Loucy (cell line): ENCODE results near the gene IL22RA2.

ENCODE experiments used
- H2AFZ ChIP-seq: fragments of 200-600 bp; sonication (generic); 2 replicates; pipeline ENCODE4 v1.6.0; 2016; ENCODE audit warnings: antibody characterized with exemption, mild to moderate bottlenecking, low read length, moderate library complexity
- H3F3A ChIP-seq: fragments of 200-600 bp; 2 replicates; pipeline ENCODE4 v1.6.0; 2016; ENCODE audit warnings: antibody characterized with exemption, low read depth, mild to moderate bottlenecking
- H3K27me3 ChIP-seq: fragments of 200-600 bp; sonication (generic); 2 replicates; pipeline ENCODE4 v1.6.1; 2014; ENCODE audit warnings: low read length, mild to moderate bottlenecking; ENCODE audit not compliant: insufficient read depth, poor library complexity, severe bottlenecking
- H3K36me3 ChIP-seq: fragments of 200-600 bp; sonication (generic); 2 replicates; pipeline ENCODE4 v1.6.1; 2016; ENCODE audit warnings: low read length; ENCODE audit not compliant: insufficient read depth
- H3K4me1 ChIP-seq: fragments of 200-600 bp; sonication (generic); 2 replicates; pipeline ENCODE4 v1.5.1; 2014; ENCODE audit warnings: low read length, mild to moderate bottlenecking; ENCODE audit not compliant: insufficient read depth, poor library complexity, severe bottlenecking
- H3K4me2 ChIP-seq: fragments of 200-600 bp; sonication (generic); 2 replicates; pipeline ENCODE4 v1.6.0; 2014; ENCODE audit warnings: antibody characterized with exemption, low read length, low read depth, mild to moderate bottlenecking; ENCODE audit not compliant: poor library complexity, severe bottlenecking
- H3K4me3 ChIP-seq: fragments of 200-600 bp; sonication (generic); 2 replicates; pipeline ENCODE4 v1.5.1; 2014; ENCODE audit warnings: low read length, mild to moderate bottlenecking, mixed read lengths; ENCODE audit not compliant: poor library complexity, severe bottlenecking
- H3K79me2 ChIP-seq: fragments of 200-600 bp; sonication (generic); 2 replicates; pipeline ENCODE4 v1.6.1; 2014; ENCODE audit warnings: low read length; ENCODE audit not compliant: insufficient read depth
- H3K9ac ChIP-seq: fragments of 200-600 bp; sonication (generic); 2 replicates; pipeline ENCODE4 v1.6.0; 2014; ENCODE audit warnings: mild to moderate bottlenecking, low read depth, low read length, moderate library complexity; ENCODE audit not compliant: poor library complexity, severe bottlenecking
- H3K9me2 ChIP-seq: fragments of 200-600 bp; sonication (generic); replicated peaks from 2 replicates; pipeline ENCODE4 v1.6.1; 2016; ENCODE audit warnings: low read depth, low read length, mixed read lengths
- H3K9me3 ChIP-seq: fragments of 200-600 bp; sonication (generic); 2 replicates; pipeline ENCODE4 v1.6.1; 2014; ENCODE audit warnings: mild to moderate bottlenecking, antibody characterized with exemption, low read length, low read depth; ENCODE audit not compliant: insufficient read depth
- H4K20me1 ChIP-seq: fragments of 200-600 bp; sonication (generic); 2 replicates; pipeline ENCODE4 v1.6.0; 2014; ENCODE audit warnings: antibody characterized with exemption, low read length, mild to moderate bottlenecking; ENCODE audit not compliant: insufficient read depth, poor library complexity, severe bottlenecking
- CTCF ChIP-seq: fragments of 200-600 bp; sonication (generic); conservative IDR thresholded peaks from 2 replicates; pipeline ENCODE4 v1.5.1; 2014; ENCODE audit warnings: mild to moderate bottlenecking, antibody characterized with exemption, low read length
- EZH2phosphoT487 ChIP-seq: fragments of 200-600 bp; IDR thresholded peaks from 2 replicates; pipeline ENCODE4 v1.6.1; 2018; ENCODE audit warnings: antibody characterized with exemption, mild to moderate bottlenecking, moderate library complexity, borderline replicate concordance

Gene IL22RA2

GRCh38 chr6:137192821-137193220 lies 19.4 kb upstream of the IL22RA2 start:
- no peaks in the 10 kb centered on the region for H3K79me2 ChIP-seq
- TF ChIP-seq CTCF (no peak), EZH2phosphoT487 (no peak)
- no peaks in the 10 kb centered on the region for H3K27me3 ChIP-seq
- H3K9me2 ChIP-seq: no peaks in the 10 kb centered on the region
- H3K4me3 ChIP-seq: no peak overlapping the region
- no peak overlapping the region for H2AFZ ChIP-seq
- H3K36me3 ChIP-seq: peaks cover under 1% of the 10 kb centered on the region; the same call in 1 of the 2 replicates
- no peak overlapping the region for H3K4me2 ChIP-seq
- peaks cover 4% of the 10 kb centered on the region for H3K4me1 ChIP-seq
- H3F3A ChIP-seq: no peaks in the 10 kb centered on the region
- H3K9ac ChIP-seq: no peak overlapping the region
- peaks cover 17% of the 10 kb centered on the region; the same call in 1 of the 2 replicates for H3K9me3 ChIP-seq
- no peaks in the 10 kb centered on the region for H4K20me1 ChIP-seq

- H3K4me2 ChIP-seq: no peak overlapping the region
- no peaks in the 10 kb centered on the region for H3K27me3 ChIP-seq
- no peak for TF ChIP-seq CTCF
- no peak for TF ChIP-seq EZH2phosphoT487
- H3K79me2 ChIP-seq: no peaks in the 10 kb centered on the region
- H3K4me3 ChIP-seq: no peak overlapping the region
- H4K20me1 ChIP-seq: no peaks in the 10 kb centered on the region
- no peak overlapping the region for H2AFZ ChIP-seq
- peaks cover 17% of the 10 kb centered on the region; the same call in 1 of the 2 replicates for H3K9me3 ChIP-seq
- H3K4me1 ChIP-seq: peaks cover 4% of the 10 kb centered on the region
- no peak overlapping the region for H3K9ac ChIP-seq
- H3F3A ChIP-seq: no peaks in the 10 kb centered on the region
- H3K9me2 ChIP-seq: no peaks in the 10 kb centered on the region
- H3K36me3 ChIP-seq: no peaks in the 10 kb centered on the region
These were observed 18.2 kb upstream of the IL22RA2 start for GRCh38 chr6:137191670-137192069.

DNA sequence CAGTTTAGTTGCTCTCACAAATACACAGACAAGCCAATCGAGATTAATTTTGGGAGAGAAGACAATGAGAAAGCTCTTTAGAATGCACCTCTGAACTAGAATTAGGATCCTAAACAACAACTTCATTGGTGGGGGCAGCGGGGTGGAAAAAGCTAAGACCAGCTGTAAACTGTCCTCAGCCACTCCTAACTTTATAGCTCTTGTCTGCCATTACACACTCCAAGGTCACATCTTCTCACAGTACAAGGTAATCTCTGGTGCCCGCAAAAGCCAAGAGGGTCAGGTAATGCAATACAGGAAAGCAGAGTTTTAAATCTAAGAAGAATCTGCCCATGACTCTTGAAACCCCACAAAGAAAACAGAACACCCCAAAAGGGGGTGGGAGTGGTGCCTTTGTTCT lies 17.8 kb upstream of the IL22RA2 start:
- H3K9me2 ChIP-seq: no peaks in the 10 kb centered on the region
- TF ChIP-seq EZH2phosphoT487 (no peak), CTCF (no peak)
- no peaks in the 10 kb centered on the region for H3F3A ChIP-seq
- H3K9ac ChIP-seq: no peak overlapping the region
- H3K9me3 ChIP-seq: peaks cover 17% of the 10 kb centered on the region; the same call in 1 of the 2 replicates
- no peak overlapping the region for H2AFZ ChIP-seq
- H3K27me3 ChIP-seq: no peaks in the 10 kb centered on the region
- H3K4me3 ChIP-seq: no peak overlapping the region
- H3K79me2 ChIP-seq: no peaks in the 10 kb centered on the region
- H3K4me1 ChIP-seq: peaks cover 4% of the 10 kb centered on the region
- H3K4me2 ChIP-seq: no peak overlapping the region
- no peaks in the 10 kb centered on the region for H3K36me3 ChIP-seq
- no peaks in the 10 kb centered on the region for H4K20me1 ChIP-seq
